H54 (cell line): Measurements from ENCODE around the gene MYO16.
"Not testable (repeated sequence)": the region's sequence is repeated elsewhere in the genome, so short reads cannot be mapped to it uniquely, and the experiment has no call there.

Experiments used
- DNase-seq: peaks from one replicate; pipeline ENCODE4 v3.0.0; 2011; ENCODE audit warnings: low spot score, mixed read lengths; ENCODE audit not compliant: insufficient read length
- FAIRE-seq: peaks from 3 replicates; lab custom pipeline; 2011; peaks lifted over from hg19 to GRCh38; lab: Jason Lieb, UNC
- POLR2A ChIP-seq: IDR thresholded peaks from 2 replicates; pipeline ENCODE4 v1.6.1; 2011; ENCODE audit warnings: low read depth, mild to moderate bottlenecking, low read length

MYO16 gene

GRCh38 chr13:108889324-108889984 lies 260.0 kb downstream of the MYO16 start:
- no peak for FAIRE-seq
- no peak for TF ChIP-seq POLR2A
- DNase-seq, result no peak

GRCh38 chr13:108895220-108895704 lies 265.9 kb downstream of the MYO16 start:
- no peak for TF ChIP-seq POLR2A
- no peak for DNase-seq
- no peak for FAIRE-seq

GRCh38 chr13:108897955-108898354 lies 268.5 kb downstream of the MYO16 start:
- DNase-seq (no peak), FAIRE-seq (no peak)
- no peak for TF ChIP-seq POLR2A

GRCh38 chr13:108902405-108903155 lies 273.2 kb downstream of the MYO16 start:
- TF ChIP-seq POLR2A, result no peak
- peak; percentile 70 for FAIRE-seq
- no peak for DNase-seq

- no peak for TF ChIP-seq POLR2A
- DNase-seq, result no peak
- FAIRE-seq, result no peak
Measured at GRCh38 chr13:108903613-108904012, 274.2 kb downstream of the MYO16 start.

- no peak for DNase-seq
- peak; percentile 68 for FAIRE-seq
- TF ChIP-seq POLR2A, result no peak
Measured at GRCh38 chr13:108911807-108912206, 282.4 kb downstream of the MYO16 start.

GRCh38 chr13:108913731-108914130 lies 284.3 kb downstream of the MYO16 start:
- not testable (repeated sequence) for DNase-seq

GRCh38 chr13:108915095-108915633 lies 285.8 kb downstream of the MYO16 start:
- DNase-seq (no peak), FAIRE-seq (no peak)
- no peak for TF ChIP-seq POLR2A

More at GRCh38 chr13:108913731-108914130, 284.3 kb downstream of the MYO16 start:
- FAIRE-seq, result not testable (repeated sequence)

- TF ChIP-seq POLR2A, result no peak
- peak; percentile 84 for DNase-seq
- FAIRE-seq, result peak; percentile 100
Measured at GRCh38 chr13:108915634-108916512, 286.5 kb downstream of the MYO16 start.

- FAIRE-seq (no peak), DNase-seq (no peak)
- TF ChIP-seq POLR2A, result no peak
Measured at GRCh38 chr13:108917581-108917980, 288.2 kb downstream of the MYO16 start.

- peak; percentile 95 for FAIRE-seq
- no peak for DNase-seq
- TF ChIP-seq POLR2A, result no peak
Measured at GRCh38 chr13:108919036-108919907, 289.9 kb downstream of the MYO16 start.

GRCh38 chr13:108920137-108920536 lies 290.7 kb downstream of the MYO16 start:
- no peak for FAIRE-seq
- no peak for TF ChIP-seq POLR2A

GRCh38 chr13:108921238-108921637 lies 291.8 kb downstream of the MYO16 start:
- TF ChIP-seq POLR2A, result no peak
- DNase-seq (no peak), FAIRE-seq (peak; percentile 62)

More at GRCh38 chr13:108920137-108920536, 290.7 kb downstream of the MYO16 start:
- DNase-seq, result no peak
